PFSK-1 (cell line): ENCODE data around the gene FAN1.

Experiments used
- POLR2AphosphoS5 ChIP-seq: IDR thresholded peaks from 2 replicates; pipeline ENCODE4 v1.6.1; 2012; ENCODE audit warnings: low read depth, mild to moderate bottlenecking, control low read depth, low read length, moderate library complexity
- SIN3A ChIP-seq: IDR thresholded peaks from 2 replicates; pipeline ENCODE4 v1.6.1; 2012; ENCODE audit warnings: mild to moderate bottlenecking, low read length, moderate library complexity, borderline replicate concordance; ENCODE audit not compliant: insufficient read depth
- TAF1 ChIP-seq: IDR thresholded peaks from 2 replicates; pipeline ENCODE4 v1.6.1; 2012; ENCODE audit warnings: low read length, control low read depth, borderline replicate concordance; ENCODE audit not compliant: insufficient read depth

DNA sequence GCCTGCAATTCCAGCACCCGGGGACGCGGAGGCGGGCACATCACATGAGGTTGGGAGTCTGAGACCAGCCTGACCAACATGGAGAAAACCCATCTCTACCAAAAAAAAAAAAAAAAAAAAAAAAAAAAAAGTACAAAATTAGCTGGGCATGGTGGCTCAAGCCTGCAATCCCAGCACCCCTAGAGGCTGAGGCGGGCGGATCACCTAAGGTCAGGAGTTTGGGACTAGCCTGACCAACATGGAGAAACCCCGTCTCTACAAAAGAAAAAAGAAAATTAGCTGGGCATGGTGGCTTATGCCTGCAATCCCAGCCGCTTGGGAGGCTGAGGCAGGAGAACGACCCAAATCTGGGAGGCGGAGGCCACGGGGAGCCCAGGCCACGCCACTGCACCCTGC is 7.5 kb upstream of the FAN1 start:
- no peak for TF ChIP-seq SIN3A
- TF ChIP-seq POLR2AphosphoS5: no peak
- no peak for TF ChIP-seq TAF1
